ENCODE measurements around the gene TP73. TPM values are rescaled to one million over a fixed set of nuclear protein-coding genes. Genes with fewer than 3 reads are reported as not detected.
"Not testable (repeated sequence)": the region's sequence is repeated elsewhere in the genome, so short reads cannot be mapped to it uniquely, and the experiment has no call there.

Gene TP73
- total RNA-seq, 1 donor from 2014 or later: 0.05 TPM

GRCh38 chr1:3620708-3621107 lies 31.6 kb upstream of the TP73 start:
- no peak for DNase-seq
- TF ChIP-seq CTCF (IDR thresholded peaks at IDR 0.05; ENCODE audit: borderline replicate concordance): no peak
- no peaks in the 10 kb centered on the region for H3K9me3 ChIP-seq (replicated peaks)
- peaks cover 7% of the 10 kb centered on the region for H3K27me3 ChIP-seq (ENCODE audit: low read depth)
- H3K4me3 ChIP-seq: no peak overlapping the region
- H3K4me1 ChIP-seq: peaks cover 43% of the 10 kb centered on the region
- intact Hi-C loops (cut with micrococcal nuclease): loop anchor here (5.0 kb wide), 1 partner anchor 53 kb away; no protein-coding TSS in a partner anchor
- H3K36me3 ChIP-seq: no peaks in the 10 kb centered on the region
- no peak overlapping the region for H3K27ac ChIP-seq (replicated peaks)

GRCh38 chr1:3621151-3621671 lies 31.1 kb upstream of the TP73 start:
- H3K36me3 ChIP-seq; H3K4me3 ChIP-seq; H3K27me3 ChIP-seq (ENCODE audit: low read depth); H3K9me3 ChIP-seq (replicated peaks); DNase-seq; H3K27ac ChIP-seq (replicated peaks): not testable (repeated sequence)
- TF ChIP-seq CTCF (IDR thresholded peaks at IDR 0.05; ENCODE audit: borderline replicate concordance): peak; percentile 81
- intact Hi-C loops (cut with micrococcal nuclease): loop anchor here (5.0 kb wide), 1 partner anchor 54 kb away; no protein-coding TSS in a partner anchor
- peaks cover 48% of the 10 kb centered on the region for H3K4me1 ChIP-seq

GRCh38 chr1:3622102-3622501 lies 30.2 kb upstream of the TP73 start:
- H3K9me3 ChIP-seq (replicated peaks); DNase-seq; H3K27me3 ChIP-seq (ENCODE audit: low read depth); H3K27ac ChIP-seq (replicated peaks); H3K4me3 ChIP-seq; H3K36me3 ChIP-seq: not testable (repeated sequence)
- peaks cover 55% of the 10 kb centered on the region for H3K4me1 ChIP-seq
- intact Hi-C loops (cut with micrococcal nuclease): loop anchor here (5.0 kb wide), 1 partner anchor 55 kb away; no protein-coding TSS in a partner anchor

GRCh38 chr1:3623441-3624199 lies 28.7 kb upstream of the TP73 start:
- Histone ChIP-seq H3K27me3 (ENCODE audit: low read depth) (no peaks in the 10 kb centered on the region), H3K4me3 (peak overlapping the region; percentile 99), H3K9me3 (replicated peaks) (no peaks in the 10 kb centered on the region), H3K27ac (replicated peaks) (peak overlapping the region; percentile 91), H3K4me1 (peaks cover 53% of the 10 kb centered on the region), H3K36me3 (peaks cover 18% of the 10 kb centered on the region)
- no peak for DNase-seq
- intact Hi-C loops (cut with micrococcal nuclease): loop anchor here (5.0 kb wide), 1 partner anchor 56 kb away; no protein-coding TSS in a partner anchor
- TF ChIP-seq CTCF (IDR thresholded peaks at IDR 0.05; ENCODE audit: borderline replicate concordance): no peak

GRCh38 chr1:3624200-3625136 lies 27.8 kb upstream of the TP73 start, which contains the start of gene TPRG1L:
TSS of gene TPRG1L (plus strand) at chr1:3625015. CDS start at chr1:3625073, 58 bp downstream.
- TF ChIP-seq CTCF (IDR thresholded peaks at IDR 0.05; ENCODE audit: borderline replicate concordance): no peak
- Histone ChIP-seq H3K27ac (replicated peaks) (peak within 1 kb of the TSS; percentile 91), H3K36me3 (peaks cover 26% of the 10 kb centered on the region), H3K9me3 (replicated peaks) (no peaks in the 10 kb centered on the region), H3K27me3 (ENCODE audit: low read depth) (no peaks in the 10 kb centered on the region), H3K4me3 (peak within 1 kb of the TSS; percentile 99), H3K4me1 (peaks cover 45% of the 10 kb centered on the region)
- intact Hi-C loops (cut with micrococcal nuclease): loop anchor here (5.0 kb wide), 1 partner anchor 57 kb away; no protein-coding TSS in a partner anchor
- peak; percentile 99 for DNase-seq

Data from left ventricle myocardium inferior (tissue), 1 donor.